Endothelial cell (in vitro differentiated cells): Measurements from ENCODE around the gene ZACN. TPM values are rescaled to one million over a fixed set of nuclear protein-coding genes. Genes with fewer than 3 reads are reported as not detected.

Experiments used
- DNase-seq: peaks from one replicate; pipeline ENCODE4 v3.0.0; 2021; ENCODE audit warnings: low spot score
- H3K27ac Mint-ChIP-seq: one replicate; pipeline ENCODE4 v1.8.0; 2021; ENCODE audit warnings: mixed read lengths, inconsistent platforms; ENCODE audit not compliant: unreplicated experiment
- H3K27me3 Mint-ChIP-seq: one replicate; pipeline ENCODE4 v1.8.0; 2021; ENCODE audit warnings: mild to moderate bottlenecking, moderate library complexity, mixed read lengths, inconsistent platforms; ENCODE audit not compliant: unreplicated experiment
- H3K36me3 Mint-ChIP-seq: one replicate; pipeline ENCODE4 v1.8.0; 2021; ENCODE audit warnings: mild to moderate bottlenecking, low read depth, mixed read lengths, inconsistent platforms; ENCODE audit not compliant: unreplicated experiment
- H3K4me1 Mint-ChIP-seq: one replicate; pipeline ENCODE4 v1.8.0; 2021; ENCODE audit warnings: mild to moderate bottlenecking, mixed read lengths, inconsistent platforms; ENCODE audit not compliant: unreplicated experiment
- H3K4me3 Mint-ChIP-seq: one replicate; pipeline ENCODE4 v1.8.0; 2021; ENCODE audit warnings: mild to moderate bottlenecking, mixed read lengths, inconsistent platforms; ENCODE audit not compliant: unreplicated experiment
- H3K9me3 Mint-ChIP-seq: one replicate; pipeline ENCODE4 v1.8.0; 2021; ENCODE audit warnings: mixed read lengths, inconsistent platforms; ENCODE audit not compliant: unreplicated experiment
- CTCF ChIP-seq: fragments of 200-600 bp; sonication (generic); IDR thresholded peaks from one replicate; pipeline ENCODE4 v1.5.0; 2021; ENCODE audit warnings: antibody characterized with exemption; ENCODE audit not compliant: unreplicated experiment
- total RNA-seq: library from RNA; stranded (reverse); fragmentation: NEBNext Ultra II Directional; extraction: Animal tissue kit (Norgen Biotek cat#: 25700); gene quantifications from one replicate; pipeline ENCODE4 v1.2.1, GENCODE V29; 2021; ENCODE audit not compliant: unreplicated experiment

Gene ZACN
- total RNA-seq, 1 donor from 2014 or later, result not detected

- H3K9me3 Mint-ChIP-seq, result no peaks in the 10 kb centered on the region
- no peak for TF ChIP-seq CTCF
- H3K27ac Mint-ChIP-seq, result no peak overlapping the region
- no peak overlapping the region for H3K4me3 Mint-ChIP-seq
- peaks cover 9% of the 10 kb centered on the region for H3K27me3 Mint-ChIP-seq
- H3K36me3 Mint-ChIP-seq, result no peaks in the 10 kb centered on the region
- peaks cover 22% of the 10 kb centered on the region for H3K4me1 Mint-ChIP-seq
- DNase-seq, result no peak
These were observed 44.2 kb downstream of the ZACN start for GRCh38 chr17:76123191-76123499.

- DNase-seq, result no peak
- Mint-ChIP-seq H3K36me3 (no peaks in the 10 kb centered on the region), H3K4me1 (peaks cover 22% of the 10 kb centered on the region), H3K4me3 (no peak overlapping the region), H3K27ac (no peak overlapping the region), H3K27me3 (peaks cover 9% of the 10 kb centered on the region), H3K9me3 (no peaks in the 10 kb centered on the region)
- TF ChIP-seq CTCF, result no peak
These were observed 45.0 kb downstream of the ZACN start for GRCh38 chr17:76123749-76124581.

- no peak overlapping the region for H3K4me3 Mint-ChIP-seq
- no peaks in the 10 kb centered on the region for H3K9me3 Mint-ChIP-seq
- H3K27ac Mint-ChIP-seq, result no peak overlapping the region
- peaks cover 22% of the 10 kb centered on the region for H3K4me1 Mint-ChIP-seq
- H3K27me3 Mint-ChIP-seq, result peaks cover 9% of the 10 kb centered on the region
- no peak for DNase-seq
- no peak for TF ChIP-seq CTCF
- no peaks in the 10 kb centered on the region for H3K36me3 Mint-ChIP-seq
These were observed 45.8 kb downstream of the ZACN start for GRCh38 chr17:76124582-76125390.

GRCh38 chr17:76125391-76125675, 46.4 kb downstream of the ZACN start:
- Mint-ChIP-seq H3K9me3 (no peaks in the 10 kb centered on the region), H3K27me3 (peaks cover 10% of the 10 kb centered on the region), H3K27ac (no peak overlapping the region), H3K4me1 (peaks cover 22% of the 10 kb centered on the region), H3K4me3 (no peak overlapping the region), H3K36me3 (no peaks in the 10 kb centered on the region)
- TF ChIP-seq CTCF, result no peak
- DNase-seq, result no peak

- no peaks in the 10 kb centered on the region for H3K36me3 Mint-ChIP-seq
- H3K27ac Mint-ChIP-seq, result no peak overlapping the region
- peaks cover 25% of the 10 kb centered on the region for H3K4me1 Mint-ChIP-seq
- H3K27me3 Mint-ChIP-seq, result peaks cover 9% of the 10 kb centered on the region
- no peaks in the 10 kb centered on the region for H3K9me3 Mint-ChIP-seq
- TF ChIP-seq CTCF, result no peak
- H3K4me3 Mint-ChIP-seq, result no peak overlapping the region
- DNase-seq, result no peak
These were observed 46.9 kb downstream of the ZACN start for GRCh38 chr17:76125922-76126321.
